ENCODE measurements around the gene GNB4.

The GNB4 gene

DNA sequence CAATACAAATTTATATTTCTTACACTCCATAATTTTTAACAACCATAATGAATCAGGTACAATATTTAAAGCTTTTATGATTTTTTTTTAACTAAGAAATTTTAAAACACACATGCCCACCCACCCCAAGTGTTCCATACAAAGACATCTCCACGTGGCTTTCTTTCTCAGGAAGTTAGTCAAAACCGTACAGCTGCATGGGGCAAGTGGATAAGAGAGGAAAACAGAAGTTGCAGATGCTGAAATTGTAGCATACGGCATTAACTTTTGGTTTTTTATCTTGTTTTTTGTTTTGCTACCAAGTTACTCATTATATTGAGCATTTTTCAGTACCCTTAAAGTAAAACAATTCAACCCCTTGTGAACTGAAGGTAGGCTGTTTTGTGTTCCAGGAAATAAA, 14.8 kb downstream of the GNB4 start:
- TF ChIP-seq SIN3A (IDR thresholded peaks at IDR 0.05; ENCODE audit: borderline replicate concordance, insufficient read depth, low read length) (no peak), TAF1 (IDR thresholded peaks at IDR 0.05; ENCODE audit: borderline replicate concordance, insufficient read depth, low read length) (no peak), POLR2AphosphoS5 (IDR thresholded peaks at IDR 0.05; ENCODE audit: low read depth, low read length) (no peak)

GRCh38 chr3:179432451-179432850, 18.8 kb downstream of the GNB4 start:
- TF ChIP-seq FOXP2 (optimal IDR thresholded peaks at IDR 0.05; ENCODE audit: borderline replicate concordance, extremely low read depth, extremely low read length, insufficient read depth) (no peak), TAF1 (IDR thresholded peaks at IDR 0.05; ENCODE audit: borderline replicate concordance, insufficient read depth, low read length) (no peak), POLR2AphosphoS5 (IDR thresholded peaks at IDR 0.05; ENCODE audit: low read depth, low read length) (no peak), SIN3A (IDR thresholded peaks at IDR 0.05; ENCODE audit: borderline replicate concordance, insufficient read depth, low read length) (no peak)
- TF ChIP-seq, protein P1, sequence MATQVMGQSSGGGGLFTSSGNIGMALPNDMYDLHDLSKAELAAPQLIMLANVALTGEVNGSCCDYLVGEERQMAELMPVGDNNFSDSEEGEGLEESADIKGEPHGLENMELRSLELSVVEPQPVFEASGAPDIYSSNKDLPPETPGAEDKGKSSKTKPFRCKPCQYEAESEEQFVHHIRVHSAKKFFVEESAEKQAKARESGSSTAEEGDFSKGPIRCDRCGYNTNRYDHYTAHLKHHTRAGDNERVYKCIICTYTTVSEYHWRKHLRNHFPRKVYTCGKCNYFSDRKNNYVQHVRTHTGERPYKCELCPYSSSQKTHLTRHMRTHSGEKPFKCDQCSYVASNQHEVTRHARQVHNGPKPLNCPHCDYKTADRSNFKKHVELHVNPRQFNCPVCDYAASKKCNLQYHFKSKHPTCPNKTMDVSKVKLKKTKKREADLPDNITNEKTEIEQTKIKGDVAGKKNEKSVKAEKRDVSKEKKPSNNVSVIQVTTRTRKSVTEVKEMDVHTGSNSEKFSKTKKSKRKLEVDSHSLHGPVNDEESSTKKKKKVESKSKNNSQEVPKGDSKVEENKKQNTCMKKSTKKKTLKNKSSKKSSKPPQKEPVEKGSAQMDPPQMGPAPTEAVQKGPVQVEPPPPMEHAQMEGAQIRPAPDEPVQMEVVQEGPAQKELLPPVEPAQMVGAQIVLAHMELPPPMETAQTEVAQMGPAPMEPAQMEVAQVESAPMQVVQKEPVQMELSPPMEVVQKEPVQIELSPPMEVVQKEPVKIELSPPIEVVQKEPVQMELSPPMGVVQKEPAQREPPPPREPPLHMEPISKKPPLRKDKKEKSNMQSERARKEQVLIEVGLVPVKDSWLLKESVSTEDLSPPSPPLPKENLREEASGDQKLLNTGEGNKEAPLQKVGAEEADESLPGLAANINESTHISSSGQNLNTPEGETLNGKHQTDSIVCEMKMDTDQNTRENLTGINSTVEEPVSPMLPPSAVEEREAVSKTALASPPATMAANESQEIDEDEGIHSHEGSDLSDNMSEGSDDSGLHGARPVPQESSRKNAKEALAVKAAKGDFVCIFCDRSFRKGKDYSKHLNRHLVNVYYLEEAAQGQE (IDR thresholded peaks at IDR 0.05; ENCODE audit: insufficient read depth in 1 of 2, low read depth in 2 of 2, low read length in 2 of 2), result no peak

- no peak for TF ChIP-seq POLR2AphosphoS5 (IDR thresholded peaks at IDR 0.05; ENCODE audit: low read depth, low read length)
- TF ChIP-seq SIN3A (IDR thresholded peaks at IDR 0.05; ENCODE audit: borderline replicate concordance, insufficient read depth, low read length), result no peak
- TF ChIP-seq, protein P1 (IDR thresholded peaks at IDR 0.05; ENCODE audit: insufficient read depth in 1 of 2, low read depth in 2 of 2, low read length in 2 of 2), result no peak
- TF ChIP-seq FOXP2 (optimal IDR thresholded peaks at IDR 0.05; ENCODE audit: borderline replicate concordance, extremely low read depth, extremely low read length, insufficient read depth), result no peak
- no peak for TF ChIP-seq TAF1 (IDR thresholded peaks at IDR 0.05; ENCODE audit: borderline replicate concordance, insufficient read depth, low read length)
These were observed 19.2 kb downstream of the GNB4 start for GRCh38 chr3:179432021-179432420.

DNA sequence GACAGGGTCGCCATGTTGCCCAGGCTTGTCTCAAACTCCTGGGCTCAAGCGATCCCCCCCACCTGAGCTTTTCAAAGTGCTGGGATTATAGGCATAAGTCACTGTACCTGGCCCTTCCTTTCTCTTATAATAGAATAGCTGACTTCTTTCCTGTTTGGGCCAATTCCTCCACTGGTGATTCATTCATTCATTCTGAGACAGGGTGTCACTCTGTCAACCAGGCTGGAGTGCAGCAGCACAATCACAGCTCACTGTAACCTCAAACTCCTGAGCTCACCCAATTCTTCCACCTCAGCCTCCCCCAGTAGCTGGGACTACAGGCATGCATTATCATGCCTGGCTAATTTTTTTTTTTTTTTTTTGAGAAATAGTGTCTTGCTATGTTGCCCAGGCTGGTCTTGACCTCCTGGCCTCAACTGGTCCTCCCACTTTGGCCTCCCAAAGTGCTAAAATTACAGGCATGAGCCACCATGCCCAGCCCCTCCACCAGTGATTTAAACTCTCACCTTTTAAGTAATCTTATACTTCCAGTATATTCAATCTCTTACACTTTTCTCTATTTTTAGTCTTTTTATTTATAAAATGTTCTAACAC, 20.9 kb downstream of the GNB4 start:
- TF ChIP-seq POLR2AphosphoS5 (IDR thresholded peaks at IDR 0.05; ENCODE audit: low read depth, low read length) (no peak), SIN3A (IDR thresholded peaks at IDR 0.05; ENCODE audit: borderline replicate concordance, insufficient read depth, low read length) (no peak), TAF1 (IDR thresholded peaks at IDR 0.05; ENCODE audit: borderline replicate concordance, insufficient read depth, low read length) (no peak), FOXP2 (optimal IDR thresholded peaks at IDR 0.05; ENCODE audit: borderline replicate concordance, extremely low read depth, extremely low read length, insufficient read depth) (no peak)
- TF ChIP-seq, protein P1 (IDR thresholded peaks at IDR 0.05; ENCODE audit: insufficient read depth in 1 of 2, low read depth in 2 of 2, low read length in 2 of 2), result no peak

DNA sequence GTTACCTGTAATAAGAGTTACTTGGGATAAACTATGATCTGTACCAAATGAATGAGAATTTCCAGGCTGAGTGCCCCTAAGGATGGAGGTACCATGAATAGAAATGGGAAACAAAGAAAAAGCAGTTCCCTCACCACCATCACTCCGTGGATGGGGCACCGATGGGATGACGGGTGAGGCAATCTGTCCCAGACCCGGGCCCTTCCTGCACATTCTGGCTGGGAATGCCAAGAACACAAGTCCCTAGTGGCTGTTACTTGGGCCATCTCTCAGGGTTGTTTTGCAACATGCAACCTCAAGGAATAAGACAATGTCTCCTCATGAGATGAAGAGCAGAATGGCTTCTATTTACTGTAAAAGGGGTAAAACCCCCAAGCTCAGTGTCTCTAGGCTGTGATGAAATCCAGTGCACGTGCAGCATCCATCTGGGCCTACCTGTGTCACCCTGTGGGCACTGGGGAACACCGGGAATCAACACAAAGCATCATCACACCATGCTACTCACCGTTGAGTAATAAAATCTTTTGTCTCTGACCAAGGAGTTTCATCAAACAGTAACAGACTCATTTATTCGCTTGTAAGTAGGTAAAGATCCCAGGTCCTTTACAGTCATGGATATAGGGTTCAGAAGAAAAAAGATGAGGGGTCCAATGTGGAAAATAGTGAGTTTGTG, 22.3 kb downstream of the GNB4 start:
- TF ChIP-seq TAF1 (IDR thresholded peaks at IDR 0.05; ENCODE audit: borderline replicate concordance, insufficient read depth, low read length) (no peak), POLR2AphosphoS5 (IDR thresholded peaks at IDR 0.05; ENCODE audit: low read depth, low read length) (no peak), FOXP2 (optimal IDR thresholded peaks at IDR 0.05; ENCODE audit: borderline replicate concordance, extremely low read depth, extremely low read length, insufficient read depth) (no peak), SIN3A (IDR thresholded peaks at IDR 0.05; ENCODE audit: borderline replicate concordance, insufficient read depth, low read length) (no peak)
- TF ChIP-seq, protein P1 (IDR thresholded peaks at IDR 0.05; ENCODE audit: insufficient read depth in 1 of 2, low read depth in 2 of 2, low read length in 2 of 2), result no peak
